ENCODE data around the gene GAS6. TPM values are rescaled to one million over a fixed set of nuclear protein-coding genes. Genes with fewer than 3 reads are reported as not detected.

The GAS6 gene
- polyA plus RNA-seq, 1 experiment = 374 TPM

DNA sequence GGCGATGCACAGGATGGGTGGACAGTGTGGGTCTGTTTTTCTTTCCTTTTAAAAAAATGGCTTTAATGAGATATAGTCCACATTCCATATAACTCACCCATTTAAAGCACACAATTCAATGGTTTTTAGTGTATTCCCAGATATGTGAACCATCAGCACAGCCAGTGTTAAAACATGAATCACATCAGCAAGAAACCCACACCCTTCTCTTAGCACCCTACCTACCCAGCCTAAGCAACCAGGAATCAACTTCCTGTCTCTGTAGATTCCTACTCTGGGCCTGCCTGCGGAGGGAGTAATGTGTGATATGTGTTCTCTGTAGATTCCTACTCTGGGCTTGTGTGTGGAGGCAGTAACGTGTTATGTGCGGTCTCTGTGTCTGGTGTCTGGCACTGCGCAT, 92.9 kb downstream of the GAS6 start:
- ChIA-PET CTCF (no interaction called here), POLR2A (no interaction called here)
- H3K36me3 ChIP-seq (ENCODE audit: control insufficient read depth, insufficient read depth, low read length) = no peaks in the 10 kb centered on the region
- H3K27me3 ChIP-seq (ENCODE audit: control insufficient read depth, insufficient read depth, low read length) = no peaks in the 10 kb centered on the region
- TF ChIP-seq, protein P1, sequence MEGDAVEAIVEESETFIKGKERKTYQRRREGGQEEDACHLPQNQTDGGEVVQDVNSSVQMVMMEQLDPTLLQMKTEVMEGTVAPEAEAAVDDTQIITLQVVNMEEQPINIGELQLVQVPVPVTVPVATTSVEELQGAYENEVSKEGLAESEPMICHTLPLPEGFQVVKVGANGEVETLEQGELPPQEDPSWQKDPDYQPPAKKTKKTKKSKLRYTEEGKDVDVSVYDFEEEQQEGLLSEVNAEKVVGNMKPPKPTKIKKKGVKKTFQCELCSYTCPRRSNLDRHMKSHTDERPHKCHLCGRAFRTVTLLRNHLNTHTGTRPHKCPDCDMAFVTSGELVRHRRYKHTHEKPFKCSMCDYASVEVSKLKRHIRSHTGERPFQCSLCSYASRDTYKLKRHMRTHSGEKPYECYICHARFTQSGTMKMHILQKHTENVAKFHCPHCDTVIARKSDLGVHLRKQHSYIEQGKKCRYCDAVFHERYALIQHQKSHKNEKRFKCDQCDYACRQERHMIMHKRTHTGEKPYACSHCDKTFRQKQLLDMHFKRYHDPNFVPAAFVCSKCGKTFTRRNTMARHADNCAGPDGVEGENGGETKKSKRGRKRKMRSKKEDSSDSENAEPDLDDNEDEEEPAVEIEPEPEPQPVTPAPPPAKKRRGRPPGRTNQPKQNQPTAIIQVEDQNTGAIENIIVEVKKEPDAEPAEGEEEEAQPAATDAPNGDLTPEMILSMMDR (IDR thresholded peaks at IDR 0.05; ENCODE audit: insufficient read depth, low read depth, low read length) = no peak
- no peak for DNase-seq (ENCODE audit: low read depth)
- H3K4me3 ChIP-seq (ENCODE audit: low read depth, low read length) = no peak overlapping the region

Other genes starting within 250 kb of the GAS6 start
- gene ATP4B, start 205.9 kb downstream of the GAS6 start, polyA plus RNA-seq (2011; rRNA removed) = not detected in 2 replicates
- 0.02 TPM in 1 of 2 replicates, not detected in the other for gene GRK1, start 196.9 kb downstream of the GAS6 start, polyA plus RNA-seq (2011; rRNA removed)
- gene TMEM255B, start 104.8 kb downstream of the GAS6 start, polyA plus RNA-seq (2011; rRNA removed) = 1.9 and 2.0 TPM in 2 replicates
- 0.58 and 0.65 TPM in 2 replicates for gene C13orf46, start 110.0 kb upstream of the GAS6 start, polyA plus RNA-seq (2011; rRNA removed)

Data from BJ (cell line).